A549 (cell line): ENCODE measurements around the gene IMMT. TPM values are rescaled to one million over a fixed set of nuclear protein-coding genes. Genes with fewer than 3 reads are reported as not detected.

Experiments
- ATAC-seq, 2 experiments: fragments of 200-7000 bp in 1 of 2; fragments of >200 bp in 1 of 2; cut with Nextera tagmentation in 1 of 2; cut with Tn5 transposase in 1 of 2; 3 replicates each; pipeline versions ENCODE4 v1.8.0 to v1.9.1; 2018 to 2020; ENCODE audit warnings: mild to moderate bottlenecking in 1 of 2, moderate library complexity in 1 of 2
- CTCF ChIA-PET: fragments of 300-600 bp; sonication (Branson Sonifier 250); formaldehyde crosslinking; extraction: SDS; loops from one replicate; lab custom pipeline; 2021; ENCODE audit warnings: antibody characterized with exemption, inconsistent platforms; lab: Yijun Ruan, JAX
- POLR2A ChIA-PET: fragments of 350-600 bp; formaldehyde crosslinking; extraction: SDS; loops from one replicate; lab custom pipeline; 2021; ENCODE audit warnings: antibody characterized with exemption, inconsistent platforms; lab: Yijun Ruan, JAX
- DNase-seq, 2 experiments: peaks; one replicate each; pipeline versions ENCODE4 v3.0.0 to v3.0.0-alpha.2; 2011 to 2016; ENCODE audit warnings: low read depth in 1 of 2, low spot score in 1 of 2
- FAIRE-seq: peaks from 2 replicates; lab custom pipeline; 2011; peaks lifted over from hg19 to GRCh38; lab: Jason Lieb, UNC
- H3K27ac ChIP-seq, 2 experiments: fragments of >200 bp; sonication (Bioruptor Twin); formaldehyde crosslinking; 3 replicates each; pipeline ENCODE4 v1.5.1; 2016 to 2017
- H3K4me1 ChIP-seq: fragments of >200 bp; sonication (Bioruptor Twin); formaldehyde crosslinking; 3 replicates; pipeline ENCODE4 v1.6.1; 2016
- H3K4me2 ChIP-seq: fragments of >200 bp; sonication (Bioruptor Twin); formaldehyde crosslinking; 3 replicates; pipeline ENCODE4 v1.6.1; 2016
- H3K4me3 ChIP-seq: fragments of >200 bp; sonication (Bioruptor Twin); formaldehyde crosslinking; 3 replicates; pipeline ENCODE4 v1.5.1; 2016
- H3K9me3 ChIP-seq: fragments of >200 bp; sonication (Bioruptor Twin); formaldehyde crosslinking; 3 replicates; pipeline ENCODE4 v1.6.1; 2016
- BHLHE40 ChIP-seq: IDR thresholded peaks from 2 replicates; pipeline ENCODE4 v1.6.1; 2012; ENCODE audit warnings: low read depth, low read length, inconsistent platforms
- CBX8 ChIP-seq: fragments of 200-600 bp; sonication (generic); IDR thresholded peaks from 2 replicates; pipeline ENCODE4 v1.6.1; 2016
- CHD4 ChIP-seq: fragments of 200-600 bp; sonication (generic); IDR thresholded peaks from 2 replicates; pipeline ENCODE4 v1.6.1; 2016; ENCODE audit warnings: antibody characterized with exemption, mild to moderate bottlenecking, borderline replicate concordance
- ESRRA ChIP-seq: fragments of 150-350 bp; IDR thresholded peaks from 2 replicates; pipeline ENCODE4 v1.6.1; 2014; ENCODE audit warnings: mild to moderate bottlenecking, low read length, borderline replicate concordance
- FOSL2 ChIP-seq, 2 experiments: fragments of 450-650 bp in 1 of 2; fragments of >200 bp in 1 of 2; sonication (Bioruptor Twin) in 1 of 2; formaldehyde crosslinking; IDR thresholded peaks; 2 replicates each; pipeline versions ENCODE4 v1.5.0 to v1.6.1; 2016 to 2020; ENCODE audit warnings: mild to moderate bottlenecking in 1 of 2, moderate library complexity in 1 of 2
- JUN ChIP-seq, 2 experiments: fragments of >200 bp; sonication (Bioruptor Twin); formaldehyde crosslinking; IDR thresholded peaks; 2 replicates in 1 of 2; 3 replicates in 1 of 2; pipeline ENCODE4 v1.6.1; 2016 to 2017
- KDM1A ChIP-seq: fragments of 200-600 bp; sonication (generic); IDR thresholded peaks from 2 replicates; pipeline ENCODE4 v1.6.1; 2016; ENCODE audit warnings: low read depth, mild to moderate bottlenecking
- MYC ChIP-seq: IDR thresholded peaks from 2 replicates; pipeline ENCODE4 v1.6.1; 2012; ENCODE audit warnings: mild to moderate bottlenecking, inconsistent platforms, low read length, improper control_type of control experiment, borderline replicate concordance
- NFE2L2 ChIP-seq: fragments of 150-350 bp; conservative IDR thresholded peaks from 2 replicates; pipeline ENCODE4 v1.6.1; 2014; ENCODE audit warnings: low read length
- NPAS2 ChIP-seq: fragments of 250-450 bp; sonication (Bioruptor Pico); IDR thresholded peaks from 2 replicates; pipeline ENCODE4 v1.8.0; 2022; ENCODE audit warnings: mild to moderate bottlenecking, moderate library complexity, borderline replicate concordance
- POLR2A ChIP-seq: IDR thresholded peaks from 2 replicates; pipeline ENCODE4 v1.6.1; 2012; ENCODE audit warnings: mild to moderate bottlenecking, low read length
- RARB ChIP-seq: fragments of 250-450 bp; sonication (Bioruptor Pico); IDR thresholded peaks from 2 replicates; pipeline ENCODE4 v1.8.0; 2021; ENCODE audit warnings: mild to moderate bottlenecking, moderate library complexity
- SREBF2 ChIP-seq: fragments of 450-650 bp; IDR thresholded peaks from 2 replicates; pipeline ENCODE4 v1.6.1; 2014; ENCODE audit warnings: mild to moderate bottlenecking, moderate library complexity
- TP53 ChIP-seq: fragments of 250-450 bp; sonication (Bioruptor Pico); IDR thresholded peaks from 2 replicates; pipeline ENCODE4 v1.5.0; 2021; ENCODE audit warnings: mild to moderate bottlenecking, moderate library complexity
- USF2 ChIP-seq: fragments of 450-650 bp; IDR thresholded peaks from 2 replicates; pipeline ENCODE4 v1.6.1; 2014; ENCODE audit warnings: antibody characterized with exemption
- ZSCAN20 ChIP-seq: fragments of 250-450 bp; sonication (Bioruptor Pico); IDR thresholded peaks from 2 replicates; pipeline ENCODE4 v1.8.0; 2022; ENCODE audit warnings: mild to moderate bottlenecking, moderate library complexity
- WGBS: methylation state at CpG from one replicate; pipeline ENCODE4 v1.1.6; 2017; ENCODE audit errors: missing lambda C conversion rate; 5-methylcytosine and 5-hydroxymethylcytosine counted together
- polyA plus RNA-seq, 4 experiments: library from polyadenylated mRNA; depleted of rRNA in 3 of 4; stranded (reverse); fragments of >200 nt; fragmentation: RNase III in 1 of 4; extraction: RNeasy Plus Mini Kit Qiagen cat#74134 plus additional on column Dnase treatment in 1 of 4; gene quantifications; 2 replicates in 3 of 4; 3 replicates in 1 of 4; pipeline ENCODE4 v1.2.3, GENCODE V29; 2011 to 2017
- TF ChIP-seq, protein P1 (sequence below): IDR thresholded peaks from 2 replicates; pipeline ENCODE4 v1.6.1; 2012; ENCODE audit warnings: low read depth, borderline replicate concordance
- TF ChIP-seq, protein P2 (sequence below): fragments of >200 bp; sonication (Bioruptor Twin); formaldehyde crosslinking; IDR thresholded peaks from 2 replicates; pipeline ENCODE4 v1.6.1; 2016

IMMT gene
- polyA plus RNA-seq, 2 of the 4 experiments (the other 2 are of a cell fraction) = 101 to 126 TPM

GRCh38 chr2:86199834-86200177 lies 4.5 kb upstream of the IMMT start:
- Histone ChIP-seq H3K4me3 (peak overlapping the region; percentile 65), H3K4me1 (peaks cover 15% of the 10 kb centered on the region; the same call in 1 of the 3 replicates), H3K4me2 (peak overlapping the region; percentile 65), H3K27ac (peak overlapping the region; percentile 91 to 95), H3K9me3 (no peaks in the 10 kb centered on the region)
- FAIRE-seq (no peak), ATAC-seq (no peak), DNase-seq (no peak)
- ChIA-PET CTCF (interaction anchor here (0.6 to 1.4 kb wide), 5 partner anchors 8 to 372 kb away, joined by 3 read pairs; no protein-coding TSS in a partner anchor), POLR2A (interaction anchor here (1.4 kb wide), 1 partner anchor 241 kb away, joined by 5 read pairs; the partner anchor contains the start of gene KDM3A)
- WGBS = 0% methylated on average over 8 of the region's 8 CpGs
- no peak for TF ChIP-seq JUN (IDR thresholded peaks at IDR 0.05)
- no peak for TF ChIP-seq KDM1A
- no peak for TF ChIP-seq SREBF2
- TF ChIP-seq, protein P1, sequence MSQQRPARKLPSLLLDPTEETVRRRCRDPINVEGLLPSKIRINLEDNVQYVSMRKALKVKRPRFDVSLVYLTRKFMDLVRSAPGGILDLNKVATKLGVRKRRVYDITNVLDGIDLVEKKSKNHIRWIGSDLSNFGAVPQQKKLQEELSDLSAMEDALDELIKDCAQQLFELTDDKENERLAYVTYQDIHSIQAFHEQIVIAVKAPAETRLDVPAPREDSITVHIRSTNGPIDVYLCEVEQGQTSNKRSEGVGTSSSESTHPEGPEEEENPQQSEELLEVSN = no peak
- no peak for TF ChIP-seq MYC
- TF ChIP-seq, protein P2, sequence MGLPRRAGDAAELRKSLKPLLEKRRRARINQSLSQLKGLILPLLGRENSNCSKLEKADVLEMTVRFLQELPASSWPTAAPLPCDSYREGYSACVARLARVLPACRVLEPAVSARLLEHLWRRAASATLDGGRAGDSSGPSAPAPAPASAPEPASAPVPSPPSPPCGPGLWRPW = no peak
- no peak for TF ChIP-seq USF2
- TF ChIP-seq ESRRA = no peak
- no peak for TF ChIP-seq RARB (CRISPR knock-in tag)
- TF ChIP-seq NPAS2 (CRISPR knock-in tag) = no peak
- no peak for TF ChIP-seq BHLHE40
- no peak for TF ChIP-seq CHD4
- no peak for TF ChIP-seq ZSCAN20 (CRISPR knock-in tag)
- TF ChIP-seq CBX8 = no peak
- TF ChIP-seq POLR2A = no peak

DNA sequence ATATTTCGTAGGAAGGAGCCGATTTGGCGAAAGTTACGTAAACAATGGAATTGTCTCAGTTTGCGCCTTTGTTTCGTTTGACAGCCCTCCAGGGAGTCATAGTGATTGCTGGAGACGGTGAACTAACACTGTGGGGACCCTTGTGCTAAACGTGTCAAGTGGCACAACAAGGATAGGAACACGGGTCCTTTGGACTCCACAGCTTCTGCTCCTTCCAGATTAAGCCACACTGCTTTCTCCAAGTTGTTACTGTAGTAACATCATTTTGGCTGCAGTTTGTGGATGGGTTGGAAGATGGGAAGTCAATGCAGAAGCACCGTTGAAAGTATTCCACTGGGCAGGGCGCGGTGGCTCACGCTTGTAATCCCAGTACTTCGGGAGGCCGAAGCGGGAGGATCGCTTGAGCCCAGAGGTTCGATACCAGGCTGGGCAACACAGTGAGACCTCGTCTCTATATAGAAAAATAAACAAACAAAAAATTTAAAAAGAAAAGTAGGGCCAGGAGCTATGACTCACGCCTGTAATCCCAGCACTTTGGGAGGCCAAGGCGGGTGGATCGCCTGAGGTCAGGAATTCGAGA lies 636 bp upstream of the IMMT start:
- peak overlapping the region; percentile 93 to 96 for H3K27ac ChIP-seq
- FAIRE-seq (no peak), ATAC-seq (peak; percentile 10 to 27), DNase-seq (no peak)
- H3K9me3 ChIP-seq = no peaks in the 10 kb centered on the region
- POLR2A ChIA-PET = interaction anchor here (0.5 to 3.3 kb wide), 10 partner anchors 9 to 390 kb away, joined by 3 to 32 read pairs (median 4); partner anchors contain the start of genes KDM3A, POLR1A and PTCD3
- TF ChIP-seq TP53 (CRISPR knock-in tag) (0 out of 2 replicates have a peak, but pooled peaks have one; percentile 20), FOSL2 (IDR thresholded peaks at IDR 0.05) (no peak), FOSL2 (CRISPR knock-in tag; IDR thresholded peaks at IDR 0.05) (peak; percentile 47), NFE2L2 (no peak)
- CTCF ChIA-PET = interaction anchor here (0.6 kb wide), 2 partner anchors 375 to 831 kb away, joined by 3 read pairs; no protein-coding TSS in a partner anchor
- H3K4me3 ChIP-seq = peak overlapping the region; percentile 69
- 15% methylated on average over 23 of the region's 23 CpGs for WGBS
- H3K4me1 ChIP-seq = peaks cover 29% of the 10 kb centered on the region
- peak overlapping the region; percentile 75 for H3K4me2 ChIP-seq

- peak overlapping the region; percentile 93 to 96 for H3K27ac ChIP-seq
- H3K9me3 ChIP-seq = no peaks in the 10 kb centered on the region
- H3K4me2 ChIP-seq = peak overlapping the region; percentile 88
- ATAC-seq (no peak), DNase-seq (no peak), FAIRE-seq (no peak)
- CTCF ChIA-PET = interaction anchor here (0.7 to 1.0 kb wide), 3 partner anchors 9 to 59 kb away, joined by 3 to 4 read pairs (median 3); no protein-coding TSS in a partner anchor
- 0% methylated on average over 14 of the region's 17 CpGs for WGBS
- peaks cover 22% of the 10 kb centered on the region for H3K4me1 ChIP-seq
- POLR2A ChIA-PET = interaction anchor here (1.0 to 3.3 kb wide), 6 partner anchors 8 to 367 kb away, joined by 3 to 32 read pairs (median 10); partner anchors contain the start of genes KDM3A, POLR1A and PTCD3
- no peak for TF ChIP-seq FOSL2 (IDR thresholded peaks at IDR 0.05)
- no peak for TF ChIP-seq FOSL2 (CRISPR knock-in tag; IDR thresholded peaks at IDR 0.05)
- peak; percentile 17; the same call in 1 of the 2 replicates for TF ChIP-seq ESRRA
- TF ChIP-seq MYC = 0 out of 2 replicates have a peak, but pooled peaks have one; percentile 8
- H3K4me3 ChIP-seq = peak overlapping the region; percentile 69
Observed at GRCh38 chr2:86194751-86195054, 559 bp downstream of the IMMT start.
